ENCODE data around the gene RARB.

The RARB gene

GRCh38 chr3:25572919-25573385, 144.9 kb downstream of the RARB start:
- Histone ChIP-seq H3K27ac (replicated peaks) (no peak overlapping the region), H3K4me3 (replicated peaks; ENCODE audit: insufficient read depth, low read length) (no peak overlapping the region), H3K27me3 (ENCODE audit: insufficient read depth, poor library complexity, severe bottlenecking) (no peaks in the 10 kb centered on the region)
- no peak for DNase-seq (ENCODE audit: low read depth in 1 of 2, low spot score in 1 of 2)
- TF ChIP-seq REST (IDR thresholded peaks at IDR 0.05; ENCODE audit: insufficient replicate concordance, low read depth) (no peak), SPI1 (IDR thresholded peaks at IDR 0.05; ENCODE audit: borderline replicate concordance, low read depth) (no peak), POLR2AphosphoS5 (IDR thresholded peaks at IDR 0.05; ENCODE audit: low read depth) (no peak)

- Histone ChIP-seq H3K27me3 (ENCODE audit: insufficient read depth, poor library complexity, severe bottlenecking) (no peaks in the 10 kb centered on the region), H3K27ac (replicated peaks) (no peak overlapping the region), H3K4me3 (replicated peaks; ENCODE audit: insufficient read depth, low read length) (no peak overlapping the region)
- TF ChIP-seq REST (IDR thresholded peaks at IDR 0.05; ENCODE audit: insufficient replicate concordance, low read depth) (no peak), POLR2AphosphoS5 (IDR thresholded peaks at IDR 0.05; ENCODE audit: low read depth) (no peak), CTCF (IDR thresholded peaks at IDR 0.05; ENCODE audit: insufficient read depth, low read length) (no peak), GABPA (IDR thresholded peaks at IDR 0.05; ENCODE audit: low read depth) (no peak), SPI1 (IDR thresholded peaks at IDR 0.05; ENCODE audit: borderline replicate concordance, low read depth) (no peak)
- DNase-seq (ENCODE audit: low read depth in 1 of 2, low spot score in 1 of 2) = no peak
Measured at GRCh38 chr3:25573386-25574171, 145.5 kb downstream of the RARB start.

- Histone ChIP-seq H3K27ac (replicated peaks) (no peak overlapping the region), H3K27me3 (ENCODE audit: insufficient read depth, poor library complexity, severe bottlenecking) (no peaks in the 10 kb centered on the region), H3K4me3 (replicated peaks; ENCODE audit: insufficient read depth, low read length) (no peak overlapping the region)
- no peak for DNase-seq (ENCODE audit: low read depth in 1 of 2, low spot score in 1 of 2)
- no peak for TF ChIP-seq POLR2AphosphoS5 (IDR thresholded peaks at IDR 0.05; ENCODE audit: low read depth)
- TF ChIP-seq REST (IDR thresholded peaks at IDR 0.05; ENCODE audit: insufficient replicate concordance, low read depth) = no peak
- TF ChIP-seq CTCF (IDR thresholded peaks at IDR 0.05; ENCODE audit: insufficient read depth, low read length) = no peak
- TF ChIP-seq SPI1 (IDR thresholded peaks at IDR 0.05; ENCODE audit: borderline replicate concordance, low read depth) = no peak
- TF ChIP-seq GABPA (IDR thresholded peaks at IDR 0.05; ENCODE audit: low read depth) = no peak
Measured at GRCh38 chr3:25574172-25574765, 146.2 kb downstream of the RARB start.
